ENCODE data around the gene PDAP1. TPM values are rescaled to one million over a fixed set of nuclear protein-coding genes. Genes with fewer than 3 reads are reported as not detected.

PDAP1 gene
- total and polyA plus RNA-seq, 10 of the 15 experiments (the other 5 are each of a cell fraction or from before 2014, with no cell fraction given), result 6.6 to 200 (median 87.7) TPM

DNA sequence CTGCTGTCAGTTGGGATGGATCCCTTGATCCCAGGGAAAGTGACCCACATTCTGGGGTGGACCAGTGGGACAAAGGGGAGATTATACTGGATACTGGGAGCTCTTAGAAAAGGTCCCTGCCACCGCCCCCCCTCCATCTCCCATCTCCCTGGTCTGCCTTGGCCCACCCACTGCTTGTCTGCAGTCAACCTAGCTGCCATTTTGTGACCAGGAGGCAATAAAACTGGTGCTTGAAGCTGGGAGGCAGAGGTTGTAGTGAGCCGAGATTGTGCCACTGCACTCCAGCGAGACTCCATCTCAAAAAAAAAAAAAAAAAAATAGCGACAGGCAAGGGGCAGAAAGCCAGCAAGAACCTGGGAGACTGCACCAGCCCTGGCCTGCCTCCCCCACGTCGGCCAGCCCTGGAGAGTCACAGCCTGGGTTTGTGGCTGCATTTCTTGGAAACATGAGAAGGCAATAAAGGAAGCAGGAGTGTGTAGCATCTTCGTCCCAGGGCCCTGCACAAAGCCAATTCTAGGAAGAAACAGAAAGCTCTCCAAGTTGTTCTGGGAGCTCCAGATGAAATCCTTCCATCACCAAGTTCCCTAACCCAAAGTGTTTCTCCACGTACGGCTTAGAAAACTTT lies 38.5 kb downstream of the PDAP1 start:
- RAD21 ChIA-PET (ENCODE audit: unreplicated experiment), result no interaction called here
- Histone ChIP-seq H3K9me3 (replicated peaks; ENCODE audit: control insufficient read depth, insufficient read depth, low read length) (no peaks in the 10 kb centered on the region), H2AFZ (ENCODE audit: control insufficient read depth, low read depth, low read length) (no peak overlapping the region), H3K9ac (ENCODE audit: control insufficient read depth, insufficient read depth, low read length) (no peak overlapping the region), H3K79me2 (ENCODE audit: control insufficient read depth, insufficient read depth, low read length) (peaks cover 4% of the 10 kb centered on the region), H3K27ac (ENCODE audit: control insufficient read depth, insufficient read depth) (no peak overlapping the region), H3K4me3 (no peak overlapping the region), H3K4me2 (ENCODE audit: control insufficient read depth, insufficient read depth) (no peak overlapping the region), H3K27me3 (replicated peaks in 1 of 2; ENCODE audit: control insufficient read depth in 2 of 2, insufficient read depth in 2 of 2, low read length in 1 of 2) (no peaks in the 10 kb centered on the region), H4K20me1 (ENCODE audit: control insufficient read depth, insufficient read depth) (no peaks in the 10 kb centered on the region), H3K4me1 (ENCODE audit: control insufficient read depth, insufficient read depth, low read length) (no peaks in the 10 kb centered on the region), H3K36me3 (ENCODE audit: control insufficient read depth in 2 of 2, insufficient read depth in 2 of 2, low read length in 1 of 2) (peaks cover 9 to 13% of the 10 kb centered on the region in 2 experiments; a peak in 3 of 4 replicates)
- in situ Hi-C loops (cut with MboI), result no loop called here
- TF ChIP-seq, protein P1, sequence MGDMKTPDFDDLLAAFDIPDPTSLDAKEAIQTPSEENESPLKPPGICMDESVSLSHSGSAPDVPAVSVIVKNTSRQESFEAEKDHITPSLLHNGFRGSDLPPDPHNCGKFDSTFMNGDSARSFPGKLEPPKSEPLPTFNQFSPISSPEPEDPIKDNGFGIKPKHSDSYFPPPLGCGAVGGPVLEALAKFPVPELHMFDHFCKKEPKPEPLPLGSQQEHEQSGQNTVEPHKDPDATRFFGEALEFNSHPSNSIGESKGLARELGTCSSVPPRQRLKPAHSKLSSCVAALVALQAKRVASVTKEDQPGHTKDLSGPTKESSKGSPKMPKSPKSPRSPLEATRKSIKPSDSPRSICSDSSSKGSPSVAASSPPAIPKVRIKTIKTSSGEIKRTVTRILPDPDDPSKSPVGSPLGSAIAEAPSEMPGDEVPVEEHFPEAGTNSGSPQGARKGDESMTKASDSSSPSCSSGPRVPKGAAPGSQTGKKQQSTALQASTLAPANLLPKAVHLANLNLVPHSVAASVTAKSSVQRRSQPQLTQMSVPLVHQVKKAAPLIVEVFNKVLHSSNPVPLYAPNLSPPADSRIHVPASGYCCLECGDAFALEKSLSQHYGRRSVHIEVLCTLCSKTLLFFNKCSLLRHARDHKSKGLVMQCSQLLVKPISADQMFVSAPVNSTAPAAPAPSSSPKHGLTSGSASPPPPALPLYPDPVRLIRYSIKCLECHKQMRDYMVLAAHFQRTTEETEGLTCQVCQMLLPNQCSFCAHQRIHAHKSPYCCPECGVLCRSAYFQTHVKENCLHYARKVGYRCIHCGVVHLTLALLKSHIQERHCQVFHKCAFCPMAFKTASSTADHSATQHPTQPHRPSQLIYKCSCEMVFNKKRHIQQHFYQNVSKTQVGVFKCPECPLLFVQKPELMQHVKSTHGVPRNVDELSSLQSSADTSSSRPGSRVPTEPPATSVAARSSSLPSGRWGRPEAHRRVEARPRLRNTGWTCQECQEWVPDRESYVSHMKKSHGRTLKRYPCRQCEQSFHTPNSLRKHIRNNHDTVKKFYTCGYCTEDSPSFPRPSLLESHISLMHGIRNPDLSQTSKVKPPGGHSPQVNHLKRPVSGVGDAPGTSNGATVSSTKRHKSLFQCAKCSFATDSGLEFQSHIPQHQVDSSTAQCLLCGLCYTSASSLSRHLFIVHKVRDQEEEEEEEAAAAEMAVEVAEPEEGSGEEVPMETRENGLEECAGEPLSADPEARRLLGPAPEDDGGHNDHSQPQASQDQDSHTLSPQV (IDR thresholded peaks at IDR 0.05), result no peak
- TF ChIP-seq, protein P2, sequence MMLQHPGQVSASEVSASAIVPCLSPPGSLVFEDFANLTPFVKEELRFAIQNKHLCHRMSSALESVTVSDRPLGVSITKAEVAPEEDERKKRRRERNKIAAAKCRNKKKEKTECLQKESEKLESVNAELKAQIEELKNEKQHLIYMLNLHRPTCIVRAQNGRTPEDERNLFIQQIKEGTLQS (IDR thresholded peaks at IDR 0.05; ENCODE audit: borderline replicate concordance, extremely low read depth, low read depth, low read length), result no peak
- TF ChIP-seq SUPT20H (IDR thresholded peaks at IDR 0.05; ENCODE audit: borderline replicate concordance, control insufficient read depth, low read depth, low read length), result no peak
- TF ChIP-seq, protein P3, sequence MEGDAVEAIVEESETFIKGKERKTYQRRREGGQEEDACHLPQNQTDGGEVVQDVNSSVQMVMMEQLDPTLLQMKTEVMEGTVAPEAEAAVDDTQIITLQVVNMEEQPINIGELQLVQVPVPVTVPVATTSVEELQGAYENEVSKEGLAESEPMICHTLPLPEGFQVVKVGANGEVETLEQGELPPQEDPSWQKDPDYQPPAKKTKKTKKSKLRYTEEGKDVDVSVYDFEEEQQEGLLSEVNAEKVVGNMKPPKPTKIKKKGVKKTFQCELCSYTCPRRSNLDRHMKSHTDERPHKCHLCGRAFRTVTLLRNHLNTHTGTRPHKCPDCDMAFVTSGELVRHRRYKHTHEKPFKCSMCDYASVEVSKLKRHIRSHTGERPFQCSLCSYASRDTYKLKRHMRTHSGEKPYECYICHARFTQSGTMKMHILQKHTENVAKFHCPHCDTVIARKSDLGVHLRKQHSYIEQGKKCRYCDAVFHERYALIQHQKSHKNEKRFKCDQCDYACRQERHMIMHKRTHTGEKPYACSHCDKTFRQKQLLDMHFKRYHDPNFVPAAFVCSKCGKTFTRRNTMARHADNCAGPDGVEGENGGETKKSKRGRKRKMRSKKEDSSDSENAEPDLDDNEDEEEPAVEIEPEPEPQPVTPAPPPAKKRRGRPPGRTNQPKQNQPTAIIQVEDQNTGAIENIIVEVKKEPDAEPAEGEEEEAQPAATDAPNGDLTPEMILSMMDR (IDR thresholded peaks at IDR 0.05 in 2 of 3, conservative IDR thresholded peaks at IDR 0.05 in 1 of 3; ENCODE audit: control insufficient read depth in 2 of 3, extremely low read depth in 1 of 3, insufficient read depth in 1 of 3, low read depth in 3 of 3, low read length in 3 of 3), result no peak
- TF ChIP-seq NR2F1 (conservative IDR thresholded peaks at IDR 0.05), result no peak
- TF ChIP-seq CREM (IDR thresholded peaks at IDR 0.05; ENCODE audit: low read depth), result no peak
- DNase-seq (ENCODE audit: low read depth, low spot score) (no peak), FAIRE-seq (no peak), ATAC-seq (no peak)
- BruUV-seq (replicated peaks), result no TSS peak
- POLR2A ChIA-PET, result no interaction called here
- SMC1A ChIA-PET (ENCODE audit: uncharacterized antibody, unreplicated experiment), result interaction anchor here (1.0 to 1.5 kb wide), 2 partner anchors 11 to 17 kb away, joined by 3 read pairs; no protein-coding TSS in a partner anchor
- intact Hi-C loops (cut with micrococcal nuclease; ENCODE audit: unreplicated experiment), result loop anchor here (5.0 kb wide), 1 partner anchor 37 kb away; the partner anchor contains the start of genes BUD31 and PDAP1
- WGBS (ENCODE audit: insufficient coverage, insufficient replicate concordance, low lambda C conversion rate, missing lambda C conversion rate), result 77% methylated on average over 8 of the region's 9 CpGs
- CTCF ChIA-PET, result no interaction called here
